C4-2B (cell line): ENCODE measurements around the gene CNTNAP1.

Source experiments
- ZFX ChIP-seq: fragments of 450-650 bp; IDR thresholded peaks from 2 replicates; pipeline ENCODE4 v1.6.1; 2017
- TF ChIP-seq, protein P1 (sequence below): fragments of 450-650 bp; conservative IDR thresholded peaks from 2 replicates; pipeline ENCODE4 v1.5.1; 2017; ENCODE audit warnings: mild to moderate bottlenecking

DNA sequence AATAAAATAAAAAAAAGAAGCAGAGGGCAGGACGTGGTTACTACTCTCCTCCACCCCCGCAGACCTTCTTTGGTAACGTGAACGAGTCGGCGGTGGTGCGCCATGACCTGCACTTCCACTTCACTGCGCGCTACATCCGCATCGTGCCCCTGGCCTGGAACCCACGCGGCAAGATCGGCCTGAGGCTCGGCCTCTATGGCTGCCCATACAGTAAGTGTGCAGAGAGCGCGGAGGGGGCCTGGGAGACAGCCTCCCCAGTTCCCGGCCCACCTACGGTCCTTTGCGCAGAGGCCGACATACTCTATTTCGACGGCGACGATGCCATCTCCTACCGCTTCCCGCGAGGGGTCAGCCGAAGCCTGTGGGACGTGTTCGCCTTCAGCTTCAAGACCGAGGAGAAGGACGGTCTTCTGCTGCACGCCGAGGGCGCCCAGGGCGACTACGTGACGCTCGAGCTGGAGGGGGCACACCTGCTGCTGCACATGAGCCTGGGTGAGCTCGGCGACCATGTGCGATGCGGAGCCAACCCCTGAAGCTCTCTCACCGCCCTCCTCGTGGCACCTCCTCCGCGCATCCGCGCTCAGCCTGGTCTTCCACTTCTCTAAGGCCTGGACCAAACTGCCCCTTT lies 2.7 kb downstream of the CNTNAP1 start:
- TF ChIP-seq, protein P1, sequence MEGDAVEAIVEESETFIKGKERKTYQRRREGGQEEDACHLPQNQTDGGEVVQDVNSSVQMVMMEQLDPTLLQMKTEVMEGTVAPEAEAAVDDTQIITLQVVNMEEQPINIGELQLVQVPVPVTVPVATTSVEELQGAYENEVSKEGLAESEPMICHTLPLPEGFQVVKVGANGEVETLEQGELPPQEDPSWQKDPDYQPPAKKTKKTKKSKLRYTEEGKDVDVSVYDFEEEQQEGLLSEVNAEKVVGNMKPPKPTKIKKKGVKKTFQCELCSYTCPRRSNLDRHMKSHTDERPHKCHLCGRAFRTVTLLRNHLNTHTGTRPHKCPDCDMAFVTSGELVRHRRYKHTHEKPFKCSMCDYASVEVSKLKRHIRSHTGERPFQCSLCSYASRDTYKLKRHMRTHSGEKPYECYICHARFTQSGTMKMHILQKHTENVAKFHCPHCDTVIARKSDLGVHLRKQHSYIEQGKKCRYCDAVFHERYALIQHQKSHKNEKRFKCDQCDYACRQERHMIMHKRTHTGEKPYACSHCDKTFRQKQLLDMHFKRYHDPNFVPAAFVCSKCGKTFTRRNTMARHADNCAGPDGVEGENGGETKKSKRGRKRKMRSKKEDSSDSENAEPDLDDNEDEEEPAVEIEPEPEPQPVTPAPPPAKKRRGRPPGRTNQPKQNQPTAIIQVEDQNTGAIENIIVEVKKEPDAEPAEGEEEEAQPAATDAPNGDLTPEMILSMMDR: no peak
- no peak for TF ChIP-seq ZFX
